ENCODE results near the gene USP51.
"Not testable (repeated sequence)": the region's sequence is repeated elsewhere in the genome, so short reads cannot be mapped to it uniquely, and the experiment has no call there.

USP51 gene

DNA sequence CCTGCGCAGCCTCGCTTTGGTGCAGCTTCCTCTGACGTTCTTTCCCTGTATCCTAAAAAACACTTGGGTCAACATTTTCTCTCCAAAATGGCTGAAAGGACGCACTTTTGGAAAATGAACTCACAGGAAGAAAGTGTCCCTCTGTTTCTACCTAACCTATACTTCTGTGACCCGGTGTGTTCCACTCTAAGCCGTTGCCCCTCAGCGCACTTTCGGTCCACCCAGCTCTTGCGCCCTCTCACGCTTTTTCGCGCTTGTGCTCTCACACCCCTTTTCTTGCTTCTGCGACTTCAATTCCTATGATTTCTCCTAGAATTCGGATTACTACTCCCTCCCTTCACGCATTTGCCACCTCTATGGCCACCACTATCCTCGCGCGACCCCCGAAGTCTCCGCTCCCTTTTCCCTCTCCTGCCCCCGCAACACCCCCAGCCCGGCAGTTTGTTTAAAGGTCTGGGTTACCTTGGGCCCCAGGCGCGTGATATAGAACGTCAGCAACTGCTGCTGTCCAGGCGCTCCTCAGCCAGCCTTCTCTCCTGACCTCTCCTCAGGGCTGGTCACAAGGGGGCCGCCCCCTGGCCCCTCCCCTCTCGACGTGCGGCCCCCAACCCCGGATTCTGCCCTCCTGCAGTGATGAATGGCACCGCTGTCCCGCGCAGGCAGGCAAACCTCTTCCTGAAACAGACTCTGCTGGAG is at the start of gene USP51:
TSS of gene USP51 (minus strand) at position 535 of the 696 bp plus-strand sequence. CDS start 909 bp downstream, outside the sequence.
- TF ChIP-seq TARDBP (IDR thresholded peaks at IDR 0.05) (no peak), FOXA1 (IDR thresholded peaks at IDR 0.05) (no peak), BHLHE40 (IDR thresholded peaks at IDR 0.05; ENCODE audit: borderline replicate concordance) (no peak), NFRKB (IDR thresholded peaks at IDR 0.05) (no peak), SP1 (IDR thresholded peaks at IDR 0.05) (no peak), L3MBTL2 (conservative IDR thresholded peaks at IDR 0.05) (no peak)
- peak; percentile 12 for DNase-seq (ENCODE audit: extremely low spot score)
- ChIA-PET POLR2A (no interaction called here), CTCF (no interaction called here)

DNA sequence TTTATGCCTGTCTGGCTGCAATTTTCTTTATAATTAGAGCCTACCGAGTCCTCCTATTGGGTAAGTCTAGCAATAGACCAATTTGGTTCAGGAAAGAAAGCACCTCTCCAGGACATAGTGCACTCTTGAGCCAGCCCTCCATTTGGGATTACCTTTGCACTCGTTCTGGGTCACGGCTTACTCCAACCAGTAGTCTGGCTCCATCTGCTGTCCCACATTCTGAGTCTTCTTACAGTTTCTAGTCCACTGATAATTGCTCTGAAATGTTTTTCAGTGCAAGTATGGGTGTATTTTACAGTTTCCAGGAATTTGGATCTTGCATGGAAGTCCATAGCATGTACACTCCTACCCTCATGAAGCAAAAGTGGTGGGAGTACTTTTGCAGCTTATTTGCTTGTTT is 34.8 kb upstream of the USP51 start:
- no peak for DNase-seq (ENCODE audit: extremely low spot score)
- CTCF ChIA-PET, result no interaction called here
- no peak for TF ChIP-seq FOXM1 (IDR thresholded peaks at IDR 0.05; ENCODE audit: borderline replicate concordance)
- no peak for TF ChIP-seq ZNF384 (IDR thresholded peaks at IDR 0.05)
- TF ChIP-seq ELF4 (IDR thresholded peaks at IDR 0.05), result no peak
- TF ChIP-seq, protein P1, sequence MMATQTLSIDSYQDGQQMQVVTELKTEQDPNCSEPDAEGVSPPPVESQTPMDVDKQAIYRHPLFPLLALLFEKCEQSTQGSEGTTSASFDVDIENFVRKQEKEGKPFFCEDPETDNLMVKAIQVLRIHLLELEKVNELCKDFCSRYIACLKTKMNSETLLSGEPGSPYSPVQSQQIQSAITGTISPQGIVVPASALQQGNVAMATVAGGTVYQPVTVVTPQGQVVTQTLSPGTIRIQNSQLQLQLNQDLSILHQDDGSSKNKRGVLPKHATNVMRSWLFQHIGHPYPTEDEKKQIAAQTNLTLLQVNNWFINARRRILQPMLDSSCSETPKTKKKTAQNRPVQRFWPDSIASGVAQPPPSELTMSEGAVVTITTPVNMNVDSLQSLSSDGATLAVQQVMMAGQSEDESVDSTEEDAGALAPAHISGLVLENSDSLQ (IDR thresholded peaks at IDR 0.05), result no peak
- no peak for TF ChIP-seq CTBP1 (IDR thresholded peaks at IDR 0.05; ENCODE audit: borderline replicate concordance)
- no peak for TF ChIP-seq SP1 (IDR thresholded peaks at IDR 0.05)
- TF ChIP-seq BHLHE40 (IDR thresholded peaks at IDR 0.05; ENCODE audit: borderline replicate concordance), result no peak
- no peak for TF ChIP-seq FOXA1 (IDR thresholded peaks at IDR 0.05)
- TF ChIP-seq SUZ12 (IDR thresholded peaks at IDR 0.05), result no peak
- TF ChIP-seq ARNT (IDR thresholded peaks at IDR 0.05), result no peak
- TF ChIP-seq TARDBP (IDR thresholded peaks at IDR 0.05), result no peak
- TF ChIP-seq FOXK2 (IDR thresholded peaks at IDR 0.05), result no peak
- TF ChIP-seq NFRKB (IDR thresholded peaks at IDR 0.05), result no peak
- TF ChIP-seq LEF1 (IDR thresholded peaks at IDR 0.05; ENCODE audit: borderline replicate concordance), result no peak
- TF ChIP-seq L3MBTL2 (conservative IDR thresholded peaks at IDR 0.05), result no peak
- no peak for TF ChIP-seq HDGF (IDR thresholded peaks at IDR 0.05; ENCODE audit: borderline replicate concordance)
- POLR2A ChIA-PET, result no interaction called here

DNA sequence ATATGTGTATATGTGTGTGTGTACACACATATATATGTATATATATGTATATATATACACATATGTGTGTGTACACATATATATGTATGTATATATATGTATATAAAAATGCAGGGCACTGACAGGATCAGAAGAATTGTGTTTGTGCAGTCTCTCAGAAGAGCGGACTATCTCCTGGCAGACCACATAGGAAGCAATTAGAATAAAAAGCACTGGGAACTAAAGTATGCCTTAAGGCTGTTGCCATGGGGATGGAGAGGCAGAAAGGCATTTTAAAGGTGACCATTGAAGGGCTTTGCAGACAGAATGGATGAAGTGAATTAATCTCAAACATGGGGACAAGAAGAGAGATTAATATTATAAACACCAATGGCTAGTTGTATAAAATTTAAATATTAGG is 33.7 kb upstream of the USP51 start:
- CTCF ChIA-PET, result no interaction called here
- DNase-seq (ENCODE audit: extremely low spot score), result no peak
- POLR2A ChIA-PET, result no interaction called here
- TF ChIP-seq SUZ12 (IDR thresholded peaks at IDR 0.05), result no peak
- TF ChIP-seq L3MBTL2 (conservative IDR thresholded peaks at IDR 0.05), result no peak
- no peak for TF ChIP-seq CTBP1 (IDR thresholded peaks at IDR 0.05; ENCODE audit: borderline replicate concordance)
- no peak for TF ChIP-seq HDGF (IDR thresholded peaks at IDR 0.05; ENCODE audit: borderline replicate concordance)
- no peak for TF ChIP-seq BHLHE40 (IDR thresholded peaks at IDR 0.05; ENCODE audit: borderline replicate concordance)

DNA sequence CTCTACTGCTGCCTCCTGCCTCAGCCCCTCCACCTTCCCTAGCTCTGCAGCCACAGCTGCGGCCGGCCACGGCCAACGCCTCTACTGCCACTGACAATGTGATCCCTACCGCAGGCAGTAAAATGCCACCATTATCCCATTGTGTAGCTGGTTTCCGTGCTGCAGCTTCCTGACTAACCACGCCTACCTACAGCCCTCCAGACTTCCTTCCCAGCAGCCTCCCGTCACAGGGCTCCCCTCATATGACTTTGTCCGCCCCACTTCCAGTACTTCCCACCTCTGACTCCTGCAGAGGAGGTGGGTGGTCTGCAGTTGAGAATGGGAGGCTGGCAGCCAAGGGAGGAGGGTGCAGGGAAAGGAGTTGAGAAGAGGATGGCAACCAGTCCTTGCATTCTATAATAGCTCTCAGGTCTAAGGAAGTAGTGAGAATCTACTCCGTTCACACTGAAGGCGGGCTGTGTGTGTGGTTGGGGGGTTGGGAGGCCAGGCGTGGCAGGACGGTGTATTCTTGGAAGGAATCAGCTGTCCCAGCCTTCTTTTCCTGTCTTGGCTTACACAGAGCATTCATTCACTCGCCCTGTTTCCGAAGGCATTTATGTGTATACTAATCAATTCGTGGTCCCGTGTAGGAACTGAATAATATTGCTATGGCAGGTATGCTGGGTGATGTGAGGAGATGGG is 33.1 kb upstream of the USP51 start:
- TF ChIP-seq LEF1 (IDR thresholded peaks at IDR 0.05; ENCODE audit: borderline replicate concordance), result no peak
- TF ChIP-seq, protein P1 (IDR thresholded peaks at IDR 0.05), result no peak
- TF ChIP-seq ELF4 (IDR thresholded peaks at IDR 0.05), result no peak
- no peak for TF ChIP-seq HDGF (IDR thresholded peaks at IDR 0.05; ENCODE audit: borderline replicate concordance)
- TF ChIP-seq FOXA1 (IDR thresholded peaks at IDR 0.05), result no peak
- TF ChIP-seq CTBP1 (IDR thresholded peaks at IDR 0.05; ENCODE audit: borderline replicate concordance), result no peak
- TF ChIP-seq FOXK2 (IDR thresholded peaks at IDR 0.05), result no peak
- TF ChIP-seq NFRKB (IDR thresholded peaks at IDR 0.05), result no peak
- TF ChIP-seq ARNT (IDR thresholded peaks at IDR 0.05), result no peak
- DNase-seq (ENCODE audit: extremely low spot score), result no peak
- ChIA-PET POLR2A (no interaction called here), CTCF (no interaction called here)

DNA sequence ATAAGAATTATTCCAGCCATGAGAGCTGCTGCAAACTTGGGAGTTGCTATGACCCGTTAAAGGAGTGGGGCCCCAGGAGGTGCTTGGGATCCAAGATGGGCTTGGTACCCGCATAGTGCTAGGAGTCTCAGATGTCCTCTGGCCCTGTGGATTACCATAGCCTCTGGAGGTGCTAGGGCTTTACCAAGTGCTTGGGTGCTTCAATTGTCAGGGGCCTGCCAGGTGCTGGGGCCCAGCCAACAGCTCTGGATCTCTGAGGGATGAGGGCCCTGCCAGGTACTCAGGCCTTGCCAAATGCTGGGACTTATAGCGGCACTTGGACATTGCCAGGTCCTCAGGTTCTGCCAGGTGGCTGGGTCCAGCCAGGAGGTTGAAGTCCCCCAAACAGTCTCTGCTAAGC is 32.0 kb upstream of the USP51 start:
- TF ChIP-seq FOXA1 (IDR thresholded peaks at IDR 0.05) (no peak), ARNT (IDR thresholded peaks at IDR 0.05) (no peak), SUZ12 (IDR thresholded peaks at IDR 0.05) (no peak)
- TF ChIP-seq, protein P1 (IDR thresholded peaks at IDR 0.05), result no peak
- CTCF ChIA-PET, result no interaction called here
- POLR2A ChIA-PET, result no interaction called here
- DNase-seq (ENCODE audit: extremely low spot score), result no peak

DNA sequence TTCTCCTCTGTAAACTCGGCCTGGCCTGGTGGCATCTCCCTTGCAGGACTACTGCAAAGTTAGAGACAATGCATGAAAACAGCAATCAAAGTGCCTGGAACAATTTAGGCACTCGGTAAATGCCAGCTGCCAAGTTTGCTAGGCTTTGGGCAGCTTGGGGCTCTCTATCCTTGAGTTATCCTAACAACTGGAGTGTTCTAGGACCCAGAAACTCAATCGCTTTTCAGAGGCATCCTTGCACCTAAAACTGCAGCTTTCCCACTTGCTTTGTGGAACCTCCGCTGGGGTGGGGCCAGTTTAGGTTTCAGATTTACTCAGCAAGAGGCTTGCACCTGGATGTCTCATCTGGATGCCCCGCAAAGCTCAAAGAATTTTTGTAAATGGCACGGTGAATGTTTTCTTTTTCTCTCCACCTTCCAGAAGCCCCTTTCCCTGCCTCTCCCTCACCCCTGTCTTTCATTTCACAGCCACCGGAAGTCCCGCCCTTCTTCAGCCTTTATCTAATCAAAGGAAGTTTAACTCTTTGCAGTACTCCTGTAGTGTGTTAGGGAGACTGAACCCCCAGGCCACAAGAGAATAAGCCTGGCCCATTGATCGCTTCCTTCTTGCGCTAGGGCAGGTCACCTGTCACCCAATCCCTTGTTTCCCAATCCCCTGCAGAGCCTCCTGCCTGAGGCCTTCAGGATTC is 27.3 kb upstream of the USP51 start:
- POLR2A ChIA-PET; DNase-seq (ENCODE audit: extremely low spot score); CTCF ChIA-PET: not testable (repeated sequence)

DNA sequence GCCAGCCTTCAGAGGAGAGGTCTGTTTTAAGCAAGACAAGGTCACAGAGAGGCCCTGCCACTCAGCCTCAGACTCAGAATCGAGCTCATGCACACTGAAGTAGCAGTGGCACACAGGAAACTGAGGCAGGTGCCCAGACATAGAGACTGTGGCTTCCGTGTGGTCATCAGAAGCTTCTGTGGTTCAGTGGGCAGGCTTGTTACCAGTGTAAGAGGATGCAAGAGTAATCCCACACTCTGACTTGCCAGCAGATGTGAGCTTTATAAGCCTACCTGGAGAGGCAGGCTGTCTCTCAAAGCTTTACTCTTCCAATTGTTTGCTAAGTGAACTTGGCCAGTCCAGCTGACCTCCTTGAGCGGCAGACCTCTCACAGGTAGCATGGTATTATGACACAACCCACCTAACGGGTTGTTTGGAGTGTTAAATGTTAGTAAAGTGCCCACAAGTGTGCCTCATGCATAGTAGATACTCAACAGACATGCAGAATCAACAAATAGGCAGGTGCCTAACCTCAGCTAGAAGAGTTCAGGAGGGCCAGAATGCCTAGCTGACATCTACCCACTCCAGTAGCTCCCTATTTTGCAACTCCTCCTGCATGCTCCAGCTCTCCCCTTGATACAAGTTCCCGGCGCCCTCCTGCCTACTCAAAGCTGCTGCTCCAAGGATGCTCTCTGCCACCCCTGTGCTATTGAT is 23.5 kb upstream of the USP51 start:
- CTCF ChIA-PET; DNase-seq (ENCODE audit: extremely low spot score): not testable (repeated sequence)

DNA sequence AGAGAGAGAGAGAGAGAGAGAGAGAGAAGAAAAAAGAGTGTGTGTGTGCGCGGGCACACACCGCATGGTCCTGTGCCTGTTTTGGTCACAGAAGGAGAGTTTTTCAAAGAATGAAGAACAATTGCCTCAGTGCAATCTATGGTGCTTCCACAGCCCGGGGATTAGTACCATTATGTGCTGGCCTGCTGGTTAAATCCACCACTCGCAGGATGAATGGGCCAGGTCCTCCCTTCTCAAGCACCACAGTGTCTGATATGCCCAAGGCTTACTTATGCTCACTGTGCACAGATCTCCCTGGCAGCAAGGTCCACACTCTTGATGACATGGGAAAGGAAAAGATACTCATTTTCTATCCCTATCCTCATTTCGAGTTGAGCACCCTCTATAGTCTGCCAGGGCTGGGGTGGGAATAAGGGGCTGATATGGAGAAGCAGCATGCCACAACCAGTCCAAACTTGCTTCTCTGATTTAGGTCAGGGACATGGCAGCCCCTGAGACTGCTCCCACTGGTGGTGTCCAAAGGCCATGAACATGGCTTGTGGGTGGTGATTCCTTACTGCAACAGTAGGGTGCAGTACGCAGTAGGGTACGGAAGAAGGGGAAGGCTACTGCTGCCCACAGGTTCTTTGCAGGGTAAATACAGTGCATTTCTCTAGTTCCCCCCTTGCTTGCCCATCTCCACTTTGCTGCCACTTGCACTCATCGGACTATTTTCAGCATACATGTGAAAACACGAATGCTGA is 18.9 kb upstream of the USP51 start:
- CTCF ChIA-PET; POLR2A ChIA-PET; DNase-seq (ENCODE audit: extremely low spot score): not testable (repeated sequence)

More for the DNA sequence above, 23.5 kb upstream of the USP51 start:
- POLR2A ChIA-PET, result not testable (repeated sequence)

DNA sequence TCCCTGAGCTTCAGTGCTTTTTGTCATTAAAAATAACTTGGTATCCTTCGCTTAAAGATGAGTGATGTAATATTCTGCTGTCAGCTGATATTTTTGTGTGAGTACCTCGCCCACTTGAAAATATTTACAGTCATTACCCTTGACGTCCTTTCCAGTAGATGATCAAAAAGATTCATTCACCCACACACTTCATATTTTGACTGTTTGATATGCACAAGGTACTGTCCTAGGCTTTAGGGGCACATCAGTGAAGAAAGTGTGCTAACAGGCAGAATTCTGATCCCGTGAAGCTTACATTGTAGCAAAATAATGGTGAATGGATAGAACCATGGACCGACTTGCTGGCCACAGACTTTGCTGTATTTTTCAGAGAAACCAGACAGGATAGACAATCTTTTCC is 18.1 kb upstream of the USP51 start:
- DNase-seq (ENCODE audit: extremely low spot score); POLR2A ChIA-PET; CTCF ChIA-PET: not testable (repeated sequence)

DNA sequence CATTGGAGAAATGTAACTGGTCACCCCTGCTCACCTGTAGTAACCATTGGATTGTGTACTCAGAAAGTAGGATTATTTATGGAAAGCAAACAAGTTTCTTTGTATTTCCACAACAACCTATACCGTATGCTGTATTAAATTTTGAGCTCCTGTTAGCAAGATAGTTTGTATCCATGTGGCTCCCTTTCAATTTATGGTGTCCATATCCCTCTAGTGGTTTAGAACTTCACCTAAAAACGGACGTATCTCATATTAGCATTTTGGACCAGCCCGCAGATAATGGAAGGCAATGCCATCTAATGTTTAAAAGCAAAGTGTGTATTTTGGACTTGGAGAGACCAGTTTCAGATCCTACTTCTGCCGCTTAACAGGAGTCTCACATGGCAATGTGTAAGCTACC is 17.4 kb upstream of the USP51 start:
- POLR2A ChIA-PET; CTCF ChIA-PET; DNase-seq (ENCODE audit: extremely low spot score): not testable (repeated sequence)

All from HEK293T (cell line).